K562 (cell line): Measurements from ENCODE around the gene DCAF6. TPM values are rescaled to one million over a fixed set of nuclear protein-coding genes. Genes with fewer than 3 reads are reported as not detected.
A peak's percentile ranks its signal among the peaks of the same experiment; 100 is the strongest.

Experiments used
- BDP1 ChIP-seq: IDR thresholded peaks from 3 replicates; pipeline ENCODE4 v1.6.1; 2011; ENCODE audit not compliant: insufficient read length, insufficient read depth
- CREB3L1 ChIP-seq: fragments of 450-650 bp; IDR thresholded peaks from 2 replicates; pipeline ENCODE4 v1.6.1; 2014; ENCODE audit warnings: low read depth, mild to moderate bottlenecking, moderate library complexity, borderline replicate concordance
- E2F5 ChIP-seq: sonication (generic); formaldehyde crosslinking; IDR thresholded peaks from 2 replicates; pipeline ENCODE4 v1.8.0; 2022; ENCODE audit warnings: mild to moderate bottlenecking, missing genetic modification reagents
- ELF4 ChIP-seq: fragments of 450-650 bp; formaldehyde crosslinking; IDR thresholded peaks from 2 replicates; pipeline ENCODE4 v1.4.0; 2022; ENCODE audit warnings: missing genetic modification characterization
- EP400 ChIP-seq: fragments of 450-650 bp; IDR thresholded peaks from 2 replicates; pipeline ENCODE4 v1.6.1; 2017; ENCODE audit warnings: antibody characterized with exemption, mild to moderate bottlenecking, moderate library complexity
- ETV1 ChIP-seq: fragments of 450-650 bp; conservative IDR thresholded peaks from 2 replicates; pipeline ENCODE4 v1.6.1; 2016; ENCODE audit warnings: missing genetic modification characterization, control low read depth, low read depth, missing compliant biosample characterization
- MAFK ChIP-seq: IDR thresholded peaks from 2 replicates; pipeline ENCODE4 v1.6.1; 2011; ENCODE audit warnings: low read length, improper control_type of control experiment
- NRF1 ChIP-seq, 2 experiments: fragments of 450-650 bp; IDR thresholded peaks in 1 of 2; conservative IDR thresholded peaks in 1 of 2; 2 replicates each; pipeline ENCODE4 v1.6.1; 2014; ENCODE audit warnings: mild to moderate bottlenecking in 2 of 2
- PML ChIP-seq: IDR thresholded peaks from 2 replicates; pipeline ENCODE4 v1.6.1; 2012; ENCODE audit warnings: low read length, inconsistent platforms
- POLR2B ChIP-seq: fragments of 450-650 bp; IDR thresholded peaks from 2 replicates; pipeline ENCODE4 v1.6.1; 2018; ENCODE audit warnings: low read depth; ENCODE audit not compliant: partially characterized antibody
- RCOR1 ChIP-seq, 2 experiments: IDR thresholded peaks; 2 replicates each; pipeline ENCODE4 v1.6.1; 2012; ENCODE audit warnings: low read depth in 2 of 2, low read length in 2 of 2, borderline replicate concordance in 1 of 2, improper control_type of control experiment in 1 of 2
- SMARCE1 ChIP-seq: fragments of 450-650 bp; IDR thresholded peaks from 2 replicates; pipeline ENCODE4 v1.7.1; 2016; ENCODE audit warnings: mild to moderate bottlenecking
- SPI1 ChIP-seq: IDR thresholded peaks from 2 replicates; pipeline ENCODE4 v1.6.1; 2011; ENCODE audit warnings: low read depth, low read length, control low read depth, borderline replicate concordance
- TAL1 ChIP-seq: fragments of 450-650 bp; IDR thresholded peaks from 2 replicates; pipeline ENCODE4 v1.6.1; 2016; ENCODE audit warnings: mild to moderate bottlenecking
- TBP ChIP-seq: optimal IDR thresholded peaks from 2 replicates; pipeline ENCODE3; 2011; ENCODE audit warnings: low read depth, low read length, improper control_type of control experiment
- ZBTB11 ChIP-seq, 3 experiments: fragments of 200-800 bp in 1 of 3; fragments of 250-450 bp in 1 of 3; fragments of 450-650 bp in 1 of 3; sonication (Bioruptor Pico) in 1 of 3; sonication (Bioruptor generic) in 1 of 3; formaldehyde crosslinking in 1 of 3; IDR thresholded peaks; 2 replicates each; pipeline versions ENCODE4 v1.6.1 to v1.8.0; 2016 to 2022; ENCODE audit warnings: mild to moderate bottlenecking in 2 of 3, missing genetic modification characterization in 2 of 3, missing compliant biosample characterization in 1 of 3, moderate library complexity in 1 of 3
- ZNF140 ChIP-seq: fragments of 250-450 bp; sonication (Bioruptor Pico); IDR thresholded peaks from 2 replicates; pipeline ENCODE4 v1.8.0; 2021; ENCODE audit warnings: moderate library complexity, mild to moderate bottlenecking, inconsistent platforms
- ZNF197 ChIP-seq: fragments of 200-800 bp; sonication (Bioruptor generic); IDR thresholded peaks from 2 replicates; pipeline ENCODE4 v1.6.1; 2016; ENCODE audit warnings: low read depth, missing genetic modification characterization, missing compliant biosample characterization
- ZNF512 ChIP-seq: IDR thresholded peaks from 2 replicates; pipeline ENCODE4 v1.6.1; 2016; ENCODE audit warnings: missing genetic modification characterization, missing compliant biosample characterization
- ZNF551 ChIP-seq: fragments of 250-450 bp; sonication (Bioruptor Pico); IDR thresholded peaks from 2 replicates; pipeline ENCODE4 v1.5.0; 2021; ENCODE audit warnings: mild to moderate bottlenecking, moderate library complexity
- polyA plus RNA-seq, 8 experiments: library from polyadenylated mRNA; depleted of rRNA in 4 of 8; stranded (reverse) in 5 of 8; unstranded in 3 of 8; fragments of >200 nt; fragmentation: Nextera tagmentation in 2 of 8; fragmentation: Illumina TruSeq in 1 of 8; extraction: Ambion mirVana in 2 of 8; extraction: Trizol in 1 of 8; gene quantifications; 2 replicates each; pipeline versions ENCODE4 v1.2.1 to v1.2.3, GENCODE V29; 2011 to 2014; ENCODE audit warnings: inconsistent platforms in 1 of 8, missing spikeins in 1 of 8
- total RNA-seq, 7 experiments: library from RNA; depleted of rRNA in 6 of 7; stranded (reverse); fragments of >200 nt in 6 of 7; fragmentation: Illumina TruSeq in 2 of 7; extraction: Trizol in 2 of 7; gene quantifications; 2 replicates each; pipeline versions ENCODE4 v1.2.1 to v1.2.3, GENCODE V29; 2011 to 2021; ENCODE audit warnings: low replicate concordance in 1 of 7

DCAF6 gene
- total and polyA plus RNA-seq, 9 of the 15 experiments (the other 6 are each of a cell fraction or from before 2014, with no cell fraction given), result 19.1 to 102 (median 46.3) TPM

- no peak; the same call in 1 of the 2 replicates for TF ChIP-seq E2F5 (CRISPR knock-in tag)
- TF ChIP-seq TBP, result peak; percentile 76
- TF ChIP-seq ETV1 (tag), result no peak
- TF ChIP-seq EP400, result no peak
- TF ChIP-seq ZNF512 (tag), result no peak
- TF ChIP-seq NRF1 (conservative IDR thresholded peaks at IDR 0.05 in 1 of 2, IDR thresholded peaks at IDR 0.05 in 1 of 2), result no peak
- 0 out of 6 replicates have a peak, but pooled peaks of 1 of the 3 experiments have one; percentile 12 for TF ChIP-seq ZBTB11 (CRISPR knock-in tag; IDR thresholded peaks at IDR 0.05)
- peak; percentile 76; the same call in 1 of the 2 replicates for TF ChIP-seq PML
- 0 out of 2 replicates have a peak, but pooled peaks have one; percentile 35 for TF ChIP-seq SMARCE1
- peak; percentile 14; the same call in 1 of the 2 replicates for TF ChIP-seq TAL1
- no peak for TF ChIP-seq MAFK
- TF ChIP-seq ELF4, result peak; percentile 58; the same call in 1 of the 2 replicates
- no peak for TF ChIP-seq ZNF197 (CRISPR knock-in tag)
- TF ChIP-seq ZNF551 (CRISPR knock-in tag), result no peak
- TF ChIP-seq BDP1, result no peak
- TF ChIP-seq SPI1, result no peak; the same call in 1 of the 2 replicates
- no peak for TF ChIP-seq RCOR1 (IDR thresholded peaks at IDR 0.05; ENCODE audit: borderline replicate concordance in 1 of 2, low read depth in 2 of 2, low read length in 2 of 2)
- no peak for TF ChIP-seq CREB3L1
- TF ChIP-seq POLR2B, result peak; percentile 48
- TF ChIP-seq ZNF140 (CRISPR knock-in tag), result no peak
Observed at GRCh38 chr1:167935216-167936067, 1.0 kb upstream of the DCAF6 start (continued).
